LNCaP clone FGC (cell line): ENCODE results near the gene CCDC152.
"Not testable (repeated sequence)": the region's sequence is repeated elsewhere in the genome, so short reads cannot be mapped to it uniquely, and the experiment has no call there.

ENCODE experiments used
- DNase-seq: peaks from one replicate; pipeline ENCODE4 v3.0.0-alpha.2; 2011; ENCODE audit warnings: low read depth
- H3K4me3 ChIP-seq: 2 replicates; pipeline ENCODE4 v1.5.1; 2011; ENCODE audit warnings: mild to moderate bottlenecking, low read depth, low read length, control low read depth
- TF ChIP-seq, protein P1 (sequence below): IDR thresholded peaks from 2 replicates; pipeline ENCODE4 v1.5.1; 2012; ENCODE audit warnings: mild to moderate bottlenecking; ENCODE audit not compliant: control insufficient read depth, insufficient read depth; ENCODE audit errors: extremely low read depth

The CCDC152 gene, protein sequence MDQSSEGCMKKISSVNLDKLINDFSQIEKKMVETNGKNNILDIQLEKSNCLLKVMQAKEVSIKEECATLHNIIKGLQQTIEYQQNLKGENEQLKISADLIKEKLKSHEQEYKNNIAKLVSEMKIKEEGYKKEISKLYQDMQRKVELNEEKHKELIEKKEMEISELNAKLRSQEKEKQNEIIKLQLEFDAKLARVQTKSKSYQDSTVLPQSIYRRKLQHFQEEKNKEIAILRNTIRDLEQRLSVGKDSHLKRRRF

DNA sequence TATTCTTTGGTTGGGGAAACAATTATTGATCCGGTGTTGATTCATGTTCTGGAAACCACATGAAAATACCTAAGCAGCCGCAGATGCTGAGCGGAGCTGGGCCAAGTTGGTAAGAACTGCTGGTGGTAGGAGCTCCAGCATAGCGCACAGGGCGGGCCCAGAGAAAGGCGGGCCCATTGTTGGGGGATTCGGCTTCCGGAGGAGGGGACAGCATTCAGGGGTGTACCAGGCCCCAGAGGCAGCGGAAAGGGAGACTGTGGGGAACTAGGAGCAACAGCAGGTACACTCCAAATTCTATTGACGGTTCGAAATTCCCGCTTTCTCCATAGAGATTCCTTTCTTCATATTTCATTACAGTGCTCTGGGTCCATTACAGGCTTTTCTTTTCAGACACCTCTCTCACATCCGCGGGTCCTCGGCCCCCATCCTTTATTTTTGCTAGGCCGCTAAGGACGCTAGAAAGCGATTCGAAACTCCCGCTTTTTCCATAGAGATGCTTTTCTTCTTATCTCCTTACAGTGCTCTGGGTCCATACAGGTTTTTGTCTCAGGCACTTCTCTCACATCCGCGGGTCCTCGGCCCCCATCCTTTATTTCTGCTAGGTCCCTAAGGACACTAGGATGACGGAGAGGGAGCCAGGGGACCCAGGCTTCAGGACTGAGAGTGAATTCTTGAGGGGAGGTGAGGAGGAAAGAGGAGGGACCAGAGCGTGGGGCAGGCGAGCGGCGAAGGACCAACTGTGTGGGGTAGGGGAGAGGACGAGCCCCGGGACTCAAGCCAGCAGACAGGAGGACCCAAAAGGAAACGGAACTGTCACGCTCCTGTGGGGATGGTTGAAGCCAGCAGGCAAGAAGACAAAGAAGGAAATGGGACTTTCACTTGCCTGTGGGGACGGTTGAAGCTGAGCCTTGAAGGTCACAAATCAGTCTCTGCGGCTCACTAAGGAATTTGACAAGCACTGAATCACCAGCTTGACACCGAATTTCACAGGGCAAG is at the start of gene CCDC152:
Gene CCDC152, plus strand, starts transcription at position 213 of the 996 bp plus-strand sequence. CDS start 2,304 bp downstream, outside the sequence.
- H3K4me3 ChIP-seq = no peak within 1 kb of the TSS
- no peak for DNase-seq
- TF ChIP-seq, protein P1, sequence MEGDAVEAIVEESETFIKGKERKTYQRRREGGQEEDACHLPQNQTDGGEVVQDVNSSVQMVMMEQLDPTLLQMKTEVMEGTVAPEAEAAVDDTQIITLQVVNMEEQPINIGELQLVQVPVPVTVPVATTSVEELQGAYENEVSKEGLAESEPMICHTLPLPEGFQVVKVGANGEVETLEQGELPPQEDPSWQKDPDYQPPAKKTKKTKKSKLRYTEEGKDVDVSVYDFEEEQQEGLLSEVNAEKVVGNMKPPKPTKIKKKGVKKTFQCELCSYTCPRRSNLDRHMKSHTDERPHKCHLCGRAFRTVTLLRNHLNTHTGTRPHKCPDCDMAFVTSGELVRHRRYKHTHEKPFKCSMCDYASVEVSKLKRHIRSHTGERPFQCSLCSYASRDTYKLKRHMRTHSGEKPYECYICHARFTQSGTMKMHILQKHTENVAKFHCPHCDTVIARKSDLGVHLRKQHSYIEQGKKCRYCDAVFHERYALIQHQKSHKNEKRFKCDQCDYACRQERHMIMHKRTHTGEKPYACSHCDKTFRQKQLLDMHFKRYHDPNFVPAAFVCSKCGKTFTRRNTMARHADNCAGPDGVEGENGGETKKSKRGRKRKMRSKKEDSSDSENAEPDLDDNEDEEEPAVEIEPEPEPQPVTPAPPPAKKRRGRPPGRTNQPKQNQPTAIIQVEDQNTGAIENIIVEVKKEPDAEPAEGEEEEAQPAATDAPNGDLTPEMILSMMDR = no peak

DNA sequence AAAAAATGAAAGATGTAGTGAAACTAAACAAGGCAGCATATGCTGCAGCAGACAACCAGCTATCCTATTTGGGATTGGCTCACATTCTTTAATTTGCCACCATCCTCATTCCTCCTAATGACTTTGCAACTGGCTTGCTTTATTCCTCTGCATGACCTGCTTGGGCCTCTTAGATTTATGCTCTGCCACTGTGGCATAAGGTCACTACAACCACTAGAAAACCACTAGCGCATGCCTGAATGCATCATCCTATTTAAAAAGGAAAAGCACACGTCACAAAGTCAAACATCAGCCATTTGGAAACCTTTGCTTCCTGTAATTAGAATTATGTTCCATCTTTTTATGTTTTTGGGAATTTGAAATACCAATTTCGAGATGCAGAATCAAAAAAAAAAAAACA is 40.8 kb upstream of the CCDC152 start:
- DNase-seq = no peak

DNA sequence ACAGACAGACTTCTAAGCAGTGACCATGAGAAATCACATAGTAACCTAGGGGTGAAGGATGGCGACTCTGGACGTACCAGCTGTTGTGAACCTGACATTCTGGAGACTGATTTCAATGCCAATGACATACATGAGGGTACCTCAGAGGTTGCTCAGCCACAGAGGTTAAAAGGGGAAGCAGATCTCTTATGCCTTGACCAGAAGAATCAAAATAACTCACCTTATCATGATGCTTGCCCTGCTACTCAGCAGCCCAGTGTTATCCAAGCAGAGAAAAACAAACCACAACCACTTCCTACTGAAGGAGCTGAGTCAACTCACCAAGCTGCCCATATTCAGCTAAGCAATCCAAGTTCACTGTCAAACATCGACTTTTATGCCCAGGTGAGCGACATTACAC is 38.0 kb upstream of the CCDC152 start:
- no peak overlapping the region for H3K4me3 ChIP-seq
- TF ChIP-seq, protein P1 = no peak
- DNase-seq = no peak

More for the DNA sequence above, 40.8 kb upstream of the CCDC152 start:
- TF ChIP-seq, protein P1 = no peak
- no peak overlapping the region for H3K4me3 ChIP-seq

DNA sequence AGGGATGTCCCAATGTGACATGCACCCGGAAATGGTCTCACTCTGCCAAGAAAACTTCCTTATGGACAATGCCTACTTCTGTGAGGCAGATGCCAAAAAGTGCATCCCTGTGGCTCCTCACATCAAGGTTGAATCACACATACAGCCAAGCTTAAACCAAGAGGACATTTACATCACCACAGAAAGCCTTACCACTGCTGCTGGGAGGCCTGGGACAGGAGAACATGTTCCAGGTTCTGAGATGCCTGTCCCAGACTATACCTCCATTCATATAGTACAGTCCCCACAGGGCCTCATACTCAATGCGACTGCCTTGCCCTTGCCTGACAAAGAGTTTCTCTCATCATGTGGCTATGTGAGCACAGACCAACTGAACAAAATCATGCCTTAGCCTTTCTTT is 37.6 kb upstream of the CCDC152 start:
- H3K4me3 ChIP-seq = no peak overlapping the region
- TF ChIP-seq, protein P1 = no peak
- no peak for DNase-seq

DNA sequence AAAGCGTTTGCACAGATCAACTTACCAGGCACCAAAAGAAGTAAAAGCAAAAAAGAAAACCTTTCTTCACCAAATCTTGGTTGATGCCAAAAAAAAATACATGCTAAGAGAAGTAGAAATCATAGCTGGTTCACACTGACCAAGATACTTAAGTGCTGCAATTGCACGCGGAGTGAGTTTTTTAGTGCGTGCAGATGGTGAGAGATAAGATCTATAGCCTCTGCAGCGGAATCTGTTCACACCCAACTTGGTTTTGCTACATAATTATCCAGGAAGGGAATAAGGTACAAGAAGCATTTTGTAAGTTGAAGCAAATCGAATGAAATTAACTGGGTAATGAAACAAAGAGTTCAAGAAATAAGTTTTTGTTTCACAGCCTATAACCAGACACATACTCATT is 36.4 kb upstream of the CCDC152 start:
- no peak for DNase-seq
- no peak overlapping the region for H3K4me3 ChIP-seq
- TF ChIP-seq, protein P1 = no peak

DNA sequence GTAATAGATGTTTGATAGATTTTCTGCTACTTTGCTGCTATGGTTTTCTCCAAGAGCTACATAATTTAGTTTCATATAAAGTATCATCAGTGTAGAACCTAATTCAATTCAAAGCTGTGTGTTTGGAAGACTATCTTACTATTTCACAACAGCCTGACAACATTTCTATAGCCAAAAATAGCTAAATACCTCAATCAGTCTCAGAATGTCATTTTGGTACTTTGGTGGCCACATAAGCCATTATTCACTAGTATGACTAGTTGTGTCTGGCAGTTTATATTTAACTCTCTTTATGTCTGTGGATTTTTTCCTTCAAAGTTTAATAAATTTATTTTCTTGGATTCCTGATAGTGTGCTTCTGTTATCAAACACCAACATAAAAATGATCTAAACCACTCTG is 35.1 kb upstream of the CCDC152 start:
- DNase-seq = no peak
- H3K4me3 ChIP-seq = no peak overlapping the region

DNA sequence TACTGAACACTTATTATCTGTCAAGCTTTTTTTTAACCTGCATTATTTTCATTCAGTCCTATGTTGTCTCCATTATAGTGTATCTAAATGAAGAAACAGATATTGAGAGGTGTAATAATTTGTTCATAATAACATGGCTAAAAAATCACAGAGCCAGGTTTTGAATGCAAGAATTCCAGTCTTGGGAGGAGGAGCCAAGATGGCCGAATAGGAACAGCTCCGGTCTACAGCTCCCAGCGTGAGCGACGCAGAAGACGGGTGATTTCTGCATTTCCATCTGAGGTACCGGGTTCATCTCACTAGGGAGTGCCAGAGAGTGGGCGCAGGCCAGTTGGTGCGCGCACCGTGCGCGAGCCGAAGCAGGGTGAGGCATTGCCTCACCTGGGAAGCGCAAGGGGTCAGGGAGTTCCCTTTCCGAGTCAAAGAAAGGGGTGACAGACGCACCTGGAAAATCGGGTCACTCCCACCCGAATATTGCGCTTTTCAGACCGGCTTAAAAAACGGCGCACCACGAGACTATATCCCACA is 22.0 kb upstream of the CCDC152 start:
- DNase-seq = not testable (repeated sequence)

More for the DNA sequence above, 35.1 kb upstream of the CCDC152 start:
- TF ChIP-seq, protein P1 = no peak

More for the DNA sequence above, 22.0 kb upstream of the CCDC152 start:
- H3K4me3 ChIP-seq = not testable (repeated sequence)
